Measurements from ENCODE around the gene LNP1. TPM values are rescaled to one million over a fixed set of nuclear protein-coding genes. Genes with fewer than 3 reads are reported as not detected.

LNP1 gene
- total RNA-seq, 4 donors from 2014 or later, result 0.64 to 0.97 (median 0.76) TPM; not detected in 1

- H3K4me3 ChIP-seq, result peak within 1 kb of the TSS; percentile 54
- 0% methylated on average over 34 of the region's 56 CpGs for WGBS
- peaks cover 12% of the 10 kb centered on the region for H3K4me1 ChIP-seq
- peak within 1 kb of the TSS; percentile 87 for H3K27ac ChIP-seq
- H3K9me3 ChIP-seq, result no peaks in the 10 kb centered on the region
- peak in 1 of 2 donors; percentile 26 for TF ChIP-seq POLR2A (IDR thresholded peaks at IDR 0.05)
- TF ChIP-seq POLR2AphosphoS5 (IDR thresholded peaks at IDR 0.05), result peak in 2 of 3 donors; percentile 17 to 34
- no peak for TF ChIP-seq EP300 (IDR thresholded peaks at IDR 0.05)
- peak; percentile 96 for DNase-seq (ENCODE audit: low spot score in 2 of 2)
- no peaks in the 10 kb centered on the region for H3K27me3 ChIP-seq
- H3K36me3 ChIP-seq, result no peaks in the 10 kb centered on the region
Measured at GRCh38 chr3:100492059-100493006, 91.0 kb downstream of the LNP1 start, which contains the start of gene TMEM45A. Gene TMEM45A, plus strand, starts transcription at chr3:100492619. Its CDS starts 62,593 bp downstream, at chr3:100555212.

- no peaks in the 10 kb centered on the region for H3K9me3 ChIP-seq
- no peaks in the 10 kb centered on the region for H3K27me3 ChIP-seq
- no peak overlapping the region for H3K27ac ChIP-seq
- DNase-seq (ENCODE audit: low spot score in 2 of 2), result no peak
- H3K4me3 ChIP-seq, result no peak overlapping the region
- TF ChIP-seq POLR2A (IDR thresholded peaks at IDR 0.05) (no peak), EP300 (IDR thresholded peaks at IDR 0.05) (no peak), CTCF (IDR thresholded peaks at IDR 0.05) (no peak), POLR2AphosphoS5 (IDR thresholded peaks at IDR 0.05) (no peak)
- peaks cover 9% of the 10 kb centered on the region for H3K4me1 ChIP-seq
- no peaks in the 10 kb centered on the region for H3K36me3 ChIP-seq
Measured at GRCh38 chr3:100496711-100497261, 95.4 kb downstream of the LNP1 start.

GRCh38 chr3:100499651-100500050 is 98.3 kb downstream of the LNP1 start:
- DNase-seq (ENCODE audit: low spot score in 2 of 2), result no peak
- no peak overlapping the region for H3K27ac ChIP-seq
- H3K27me3 ChIP-seq, result no peaks in the 10 kb centered on the region
- H3K9me3 ChIP-seq, result no peaks in the 10 kb centered on the region
- no peaks in the 10 kb centered on the region for H3K4me1 ChIP-seq
- no peak overlapping the region for H3K4me3 ChIP-seq
- 91% methylated on average over 4 of the region's 4 CpGs for WGBS
- TF ChIP-seq CTCF (IDR thresholded peaks at IDR 0.05) (no peak), EP300 (IDR thresholded peaks at IDR 0.05) (no peak), POLR2AphosphoS5 (IDR thresholded peaks at IDR 0.05) (no peak), POLR2A (IDR thresholded peaks at IDR 0.05) (no peak)
- H3K36me3 ChIP-seq, result no peaks in the 10 kb centered on the region

GRCh38 chr3:100500320-100500880 is 99.1 kb downstream of the LNP1 start:
- 83% methylated on average over 8 of the region's 8 CpGs for WGBS
- Histone ChIP-seq H3K4me3 (no peak overlapping the region), H3K27me3 (no peaks in the 10 kb centered on the region), H3K36me3 (no peaks in the 10 kb centered on the region), H3K9me3 (no peaks in the 10 kb centered on the region), H3K27ac (no peak overlapping the region), H3K4me1 (no peaks in the 10 kb centered on the region)
- DNase-seq (ENCODE audit: low spot score in 2 of 2), result no peak
- TF ChIP-seq POLR2AphosphoS5 (IDR thresholded peaks at IDR 0.05) (no peak), POLR2A (IDR thresholded peaks at IDR 0.05) (no peak), EP300 (IDR thresholded peaks at IDR 0.05) (no peak), CTCF (IDR thresholded peaks at IDR 0.05) (no peak)

GRCh38 chr3:100503448-100503847 is 102.1 kb downstream of the LNP1 start:
- no peaks in the 10 kb centered on the region for H3K36me3 ChIP-seq
- H3K4me3 ChIP-seq, result no peak overlapping the region

More at GRCh38 chr3:100503448-100503847, 102.1 kb downstream of the LNP1 start:
- Histone ChIP-seq H3K4me1 (no peaks in the 10 kb centered on the region), H3K9me3 (peaks cover 8% of the 10 kb centered on the region), H3K27ac (no peak overlapping the region), H3K27me3 (no peaks in the 10 kb centered on the region)
- WGBS, result 82% methylated on average over 1 of the region's 1 CpG
- no peak for DNase-seq (ENCODE audit: low spot score in 2 of 2)
- TF ChIP-seq CTCF (IDR thresholded peaks at IDR 0.05) (no peak), POLR2A (IDR thresholded peaks at IDR 0.05) (no peak), EP300 (IDR thresholded peaks at IDR 0.05) (no peak), POLR2AphosphoS5 (IDR thresholded peaks at IDR 0.05) (no peak)

Other genes with a start within 250 kb of the LNP1 start
- 10 to 100 TPM; 25.7 to 36.6 (median 34.6) TPM for gene TBC1D23, start 140.5 kb upstream of the LNP1 start, total RNA-seq
- gene NIT2, start 66.8 kb upstream of the LNP1 start, total RNA-seq, result 10 to 100 TPM; 25.9 to 81.4 (median 32.1) TPM
- gene TOMM70, start 450 bp upstream of the LNP1 start, total RNA-seq, result 10 to 100 TPM; 26.9 to 34.1 (median 31.3) TPM
- 100 to 1,000 TPM; 189 to 746 (median 494) TPM for gene TMEM45A, start 91.1 kb downstream of the LNP1 start, total RNA-seq
- under 1 TPM in 1 of 4 donors, not detected in 3; 0.32 TPM for gene ADGRG7, start 208.1 kb downstream of the LNP1 start, total RNA-seq